ENCODE measurements around the gene KCNJ18.
"Not testable (repeated sequence)": the region's sequence is repeated elsewhere in the genome, so short reads cannot be mapped to it uniquely, and the experiment has no call there.

KCNJ18 gene

DNA sequence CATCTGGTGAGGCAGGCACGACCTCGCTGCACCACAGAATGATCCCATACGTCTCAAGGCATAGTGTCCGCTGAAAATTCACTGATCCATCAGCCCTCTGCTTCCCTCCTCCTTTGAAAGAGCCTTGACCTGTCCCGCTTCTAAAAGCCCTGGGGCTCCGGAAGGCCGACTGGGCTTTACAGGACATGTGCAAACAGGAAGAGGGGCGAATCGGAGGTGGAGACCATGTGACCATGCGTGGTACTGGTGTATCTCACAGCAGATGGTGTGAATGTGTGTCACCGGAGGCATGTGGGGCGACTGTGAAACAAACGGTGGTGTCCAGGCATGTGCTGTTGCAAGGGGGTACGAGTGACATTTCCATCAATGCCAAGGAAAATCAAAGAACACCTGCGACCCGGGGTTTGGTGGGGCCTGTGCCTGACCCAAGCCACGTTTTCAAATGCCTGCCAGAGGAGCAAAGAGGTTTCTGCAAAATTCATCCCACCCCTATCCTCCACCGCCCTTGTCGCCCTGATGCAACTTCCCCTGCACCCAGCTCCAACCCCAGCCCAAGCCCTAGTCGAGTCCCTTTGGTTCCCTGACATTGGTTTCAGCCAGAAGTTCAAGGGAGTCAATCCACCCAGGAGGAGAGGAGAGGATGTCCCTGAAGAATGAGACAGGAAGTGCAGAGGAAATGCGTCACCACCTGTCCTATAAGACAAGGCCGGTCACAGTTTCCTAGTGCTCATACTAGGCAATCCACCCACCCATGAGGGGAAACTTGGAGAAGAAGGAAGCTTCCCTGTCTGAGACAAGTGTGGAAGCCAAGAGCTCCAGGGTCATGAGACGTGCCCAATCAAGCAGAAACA is 5.9 kb upstream of the KCNJ18 start:
- DNase-seq: no peak

DNA sequence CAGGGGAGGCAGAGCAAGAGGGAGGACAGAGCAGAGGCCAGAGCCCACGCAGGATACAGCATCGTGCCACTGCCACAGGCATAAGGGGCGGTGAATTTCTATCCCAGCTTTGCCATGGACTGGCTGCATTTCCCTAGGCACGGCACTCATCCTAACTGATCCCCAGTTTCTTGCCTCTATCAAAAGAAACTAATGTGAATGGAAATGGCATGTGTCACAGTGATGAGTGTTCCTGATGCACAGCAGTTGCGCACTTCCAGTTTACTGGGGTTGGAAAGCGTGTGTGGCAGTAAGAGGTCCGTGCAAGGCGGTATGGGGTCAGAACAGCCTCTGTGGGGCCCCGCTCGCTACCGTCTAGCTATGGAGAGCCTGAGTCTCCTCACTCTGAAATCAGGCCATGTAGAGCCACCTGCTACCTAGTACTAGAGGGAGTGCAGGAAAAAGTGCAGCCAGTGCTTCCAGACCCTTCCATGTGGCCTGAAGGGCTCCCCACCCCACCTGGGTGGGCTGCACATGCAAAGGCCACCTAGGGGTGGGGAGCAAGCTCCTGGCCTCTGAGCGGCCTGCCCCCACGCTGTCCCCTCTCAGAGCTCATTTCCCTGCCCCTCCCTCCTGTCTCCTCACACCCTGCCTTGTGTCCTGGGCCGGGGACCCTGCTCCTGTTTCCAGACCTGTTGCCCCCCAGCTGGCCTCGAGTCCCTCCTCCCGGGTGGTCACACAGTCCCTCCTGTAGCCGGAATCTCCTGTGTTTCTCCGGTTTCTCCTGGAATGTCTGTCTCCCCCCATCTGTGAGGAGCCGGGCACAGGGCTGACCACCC is 5.0 kb upstream of the KCNJ18 start:
- no peak for DNase-seq

DNA sequence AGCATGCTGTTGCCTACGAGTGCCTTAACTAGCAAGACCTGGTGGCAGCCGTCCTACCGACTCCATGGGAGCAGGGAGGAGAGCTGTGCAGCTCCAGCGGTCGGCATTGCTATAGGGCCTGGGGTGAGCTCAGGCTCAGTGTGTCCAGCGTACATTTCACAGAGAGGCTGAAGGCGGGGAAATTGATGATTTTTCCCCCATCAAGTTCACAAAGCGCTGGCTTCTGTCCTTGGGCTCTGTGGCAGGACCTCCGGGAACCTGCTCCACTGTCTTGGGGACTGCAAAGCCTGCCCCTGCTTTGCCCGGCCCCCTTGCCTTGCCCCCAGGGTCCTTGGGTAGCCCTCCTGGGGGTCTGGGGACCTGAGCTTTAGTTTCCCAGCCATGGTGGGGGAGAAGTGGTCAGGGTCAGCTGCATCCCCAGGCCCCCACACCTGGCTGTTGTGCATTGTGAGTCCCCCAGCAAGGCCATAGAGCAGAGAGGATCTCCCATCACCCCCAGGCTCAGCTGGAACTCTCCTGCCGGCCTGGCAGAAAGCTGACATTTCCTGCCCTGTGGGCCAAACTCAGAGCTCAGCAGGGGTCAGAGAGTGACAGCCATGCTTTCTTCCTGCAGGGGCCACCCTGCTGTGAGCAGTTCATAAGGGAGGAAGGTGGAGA is 3.9 kb upstream of the KCNJ18 start:
- no peak for DNase-seq

GRCh38 chr17:21689604-21690003 is 2.7 kb upstream of the KCNJ18 start:
- DNase-seq: peak; percentile 73

DNA sequence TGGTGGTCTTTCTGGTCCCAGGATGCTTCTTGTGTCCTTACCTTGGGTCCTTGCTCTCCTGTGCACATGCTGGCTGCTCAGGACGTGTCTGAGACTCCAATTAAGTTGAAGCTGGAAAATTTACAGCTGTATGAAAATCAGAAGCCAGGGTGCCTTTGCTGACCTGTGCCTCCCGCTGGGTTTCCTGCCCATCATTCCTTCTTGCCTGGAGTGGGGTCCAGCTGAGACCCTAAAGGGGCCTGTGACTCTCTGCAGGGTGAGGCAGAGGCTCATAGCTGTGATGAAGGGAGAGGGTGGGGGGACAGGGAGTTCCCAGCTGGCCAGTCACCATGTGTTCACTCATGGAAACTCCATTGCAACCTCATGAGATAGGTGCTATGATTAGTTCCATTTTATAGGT is 1.5 kb upstream of the KCNJ18 start:
- DNase-seq: not testable (repeated sequence)

DNA sequence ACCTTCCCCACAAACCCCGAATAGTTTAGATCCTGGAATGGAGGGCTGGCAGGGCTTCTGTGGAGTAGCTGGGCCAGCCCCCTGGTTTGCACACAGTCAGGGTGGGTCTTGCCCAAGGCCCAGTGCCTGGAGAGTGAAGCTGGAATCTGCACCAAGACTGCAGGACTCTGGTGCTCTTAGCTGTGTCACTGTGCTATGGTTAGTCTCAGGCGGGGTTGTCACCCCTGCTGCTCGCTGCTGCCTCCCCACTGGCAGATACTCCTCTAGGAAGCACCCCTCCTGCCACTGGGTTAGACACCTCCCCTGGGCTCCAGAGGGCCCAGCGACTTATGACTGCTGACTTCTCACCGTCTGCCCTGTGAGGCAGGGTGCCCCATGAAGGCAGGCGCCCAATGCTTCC is 842 bp upstream of the KCNJ18 start:
- DNase-seq: not testable (repeated sequence)

GRCh38 chr17:21692704-21693065 is 362 bp downstream of the KCNJ18 start:
- DNase-seq: not testable (repeated sequence)

DNA sequence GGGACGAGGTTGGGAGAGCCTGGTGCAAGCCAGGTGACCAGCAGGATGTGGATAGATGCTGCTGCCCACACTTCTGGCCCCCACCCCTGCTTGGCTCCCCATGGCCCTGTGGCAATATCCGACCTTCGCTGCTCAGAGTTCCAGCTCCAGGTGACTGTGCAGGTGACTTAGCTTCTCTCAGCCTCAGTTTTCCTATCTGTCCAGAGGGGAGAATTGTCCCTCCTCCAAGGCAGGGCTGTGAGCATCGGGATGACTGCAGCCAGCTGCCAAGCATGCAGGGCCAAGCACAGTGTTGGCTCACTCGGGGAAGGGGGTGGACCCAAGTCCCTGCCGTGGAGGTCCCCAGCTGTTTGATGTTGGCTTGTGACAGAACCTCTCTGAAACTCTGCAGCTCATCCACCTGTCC is 1.1 kb downstream of the KCNJ18 start:
- not testable (repeated sequence) for DNase-seq

GRCh38 chr17:21693937-21694336 is 1.6 kb downstream of the KCNJ18 start:
- DNase-seq: not testable (repeated sequence)

- not testable (repeated sequence) for DNase-seq
Observed at GRCh38 chr17:21696227-21696626, 3.9 kb downstream of the KCNJ18 start.

DNA sequence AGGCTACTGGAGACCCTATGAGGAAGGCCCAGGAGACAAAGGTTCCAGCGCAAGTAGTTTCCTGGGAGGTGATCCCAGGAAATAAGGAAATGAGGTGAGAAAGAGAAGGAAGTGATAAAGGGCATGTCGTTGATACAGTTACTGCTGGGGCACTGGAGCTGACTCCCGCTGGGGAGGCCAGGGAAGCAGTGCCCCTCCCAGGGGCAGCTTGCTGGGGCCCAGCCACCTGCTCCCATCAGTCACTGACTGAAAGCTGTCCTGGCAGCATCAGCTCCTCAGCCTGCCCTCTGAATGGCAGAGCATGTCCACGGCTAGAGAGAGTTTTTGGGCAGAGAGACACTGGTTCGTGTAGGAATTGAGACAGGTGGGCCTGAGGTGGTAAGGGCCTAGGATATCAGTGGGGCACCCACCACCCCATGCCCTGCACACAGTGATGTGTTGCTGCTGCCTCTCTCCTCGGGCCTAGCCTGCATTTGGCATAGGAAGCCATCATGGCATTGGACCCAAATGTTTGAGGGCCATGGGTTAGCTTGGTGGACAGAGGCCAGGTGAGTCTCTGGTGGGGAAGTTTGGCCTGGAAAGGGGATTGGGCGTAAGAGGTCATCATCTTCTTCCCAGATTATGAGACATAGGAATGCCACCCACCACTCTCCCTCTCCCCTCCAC is 4.7 kb downstream of the KCNJ18 start:
- DNase-seq: not testable (repeated sequence)

- DNase-seq: not testable (repeated sequence)
Observed at GRCh38 chr17:21697508-21697860, 5.2 kb downstream of the KCNJ18 start.

GRCh38 chr17:21698437-21699075 is 6.2 kb downstream of the KCNJ18 start:
- not testable (repeated sequence) for DNase-seq

GRCh38 chr17:21699124-21699523 is 6.8 kb downstream of the KCNJ18 start:
- not testable (repeated sequence) for DNase-seq

DNA sequence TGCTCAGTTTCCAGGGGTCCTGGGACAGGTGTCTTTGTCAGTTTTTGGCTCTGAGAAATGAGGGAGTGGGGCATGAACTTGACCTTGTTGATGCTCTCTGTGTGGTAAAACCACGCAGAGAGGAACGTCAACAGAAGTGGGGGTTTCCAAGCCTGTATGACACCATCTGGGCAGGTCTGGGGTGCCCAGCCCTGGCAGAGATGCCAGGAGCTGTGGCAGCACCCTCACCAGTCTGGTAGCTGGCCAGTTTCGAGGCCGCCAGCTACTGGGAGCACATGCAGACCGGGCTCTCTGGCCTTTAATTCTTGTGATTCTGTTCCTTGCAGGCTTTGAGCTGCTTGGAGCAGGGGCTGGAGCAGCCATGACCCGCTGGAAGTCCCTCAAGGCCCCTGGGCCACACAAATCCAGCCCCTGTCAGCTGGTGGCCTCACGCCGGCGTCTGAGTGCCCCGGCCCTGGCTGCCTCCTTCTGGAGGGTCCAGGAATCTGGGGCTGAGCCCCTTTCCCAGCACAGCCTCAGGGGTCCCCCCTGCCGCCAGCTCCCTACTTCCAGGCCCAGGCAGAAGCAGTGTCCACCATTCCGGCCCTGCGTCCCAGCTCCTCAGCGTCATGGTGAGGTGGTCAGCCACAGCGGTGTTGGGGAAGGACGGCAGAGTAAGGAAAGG is 7.4 kb downstream of the KCNJ18 start:
- DNase-seq: not testable (repeated sequence)

DNA sequence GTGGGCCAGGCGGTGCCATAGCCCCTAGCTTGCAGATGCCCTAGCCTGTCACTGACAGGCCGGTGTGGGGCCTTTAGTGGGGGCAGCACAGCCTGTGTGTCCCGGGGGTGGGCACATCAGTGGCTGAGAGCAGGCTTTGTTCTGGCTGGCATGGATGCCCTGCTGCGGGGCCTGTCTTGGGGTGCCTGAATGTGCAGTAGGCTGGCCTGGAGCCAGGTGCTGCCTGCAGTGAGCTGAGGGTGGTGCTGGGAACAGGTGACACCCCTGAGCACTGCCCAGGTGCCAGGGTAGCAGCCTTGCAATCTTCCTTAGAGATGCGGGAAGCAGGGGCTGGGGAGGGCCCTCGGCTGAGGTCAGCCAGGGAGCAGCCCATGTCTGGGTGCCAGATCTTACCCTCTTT is 8.8 kb downstream of the KCNJ18 start:
- DNase-seq: not testable (repeated sequence)

DNA sequence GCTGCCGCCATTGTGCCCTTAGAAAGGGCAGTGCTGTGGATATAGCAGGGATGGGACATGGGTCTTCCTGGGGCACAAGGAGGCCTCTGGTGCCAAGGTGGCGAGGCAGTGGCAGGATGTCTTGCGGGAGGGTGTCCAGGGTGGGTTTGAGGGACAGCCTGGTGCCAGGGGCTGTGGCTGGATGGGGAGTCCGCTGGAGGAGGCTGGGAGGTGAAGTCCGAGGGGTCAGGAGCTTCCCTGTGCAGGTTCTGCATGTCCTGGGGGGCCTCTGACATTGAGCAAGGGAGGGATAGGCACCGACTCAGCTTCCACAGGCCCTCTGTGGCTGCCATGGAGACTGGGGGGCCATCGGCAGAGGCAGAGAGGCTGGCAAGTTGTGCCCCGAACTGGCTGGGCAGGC is 9.7 kb downstream of the KCNJ18 start:
- not testable (repeated sequence) for DNase-seq

GRCh38 chr17:21702521-21702920 is 10.2 kb downstream of the KCNJ18 start:
- peak; percentile 22 for DNase-seq

DNA sequence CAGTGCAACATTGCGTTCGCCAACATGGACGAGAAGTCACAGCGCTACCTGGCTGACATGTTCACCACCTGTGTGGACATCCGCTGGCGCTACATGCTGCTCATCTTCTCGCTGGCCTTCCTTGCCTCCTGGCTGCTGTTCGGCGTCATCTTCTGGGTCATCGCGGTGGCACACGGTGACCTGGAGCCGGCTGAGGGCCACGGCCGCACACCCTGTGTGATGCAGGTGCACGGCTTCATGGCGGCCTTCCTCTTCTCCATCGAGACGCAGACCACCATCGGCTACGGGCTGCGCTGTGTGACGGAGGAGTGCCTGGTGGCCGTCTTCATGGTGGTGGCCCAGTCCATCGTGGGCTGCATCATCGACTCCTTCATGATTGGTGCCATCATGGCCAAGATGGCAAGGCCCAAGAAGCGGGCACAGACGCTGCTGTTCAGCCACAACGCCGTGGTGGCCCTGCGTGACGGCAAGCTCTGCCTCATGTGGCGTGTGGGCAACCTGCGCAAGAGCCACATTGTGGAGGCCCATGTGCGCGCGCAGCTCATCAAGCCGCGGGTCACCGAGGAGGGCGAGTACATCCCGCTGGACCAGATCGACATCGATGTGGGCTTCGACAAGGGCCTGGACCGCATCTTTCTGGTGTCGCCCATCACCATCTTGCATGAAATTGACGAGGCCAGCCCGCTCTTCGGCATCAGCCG is 10.8 kb downstream of the KCNJ18 start:
- DNase-seq: peak; percentile 29

GRCh38 chr17:21703891-21704872 is 11.9 kb downstream of the KCNJ18 start:
- peak; percentile 41 for DNase-seq
